WTC11 (cell line): ENCODE data around the gene KHDC3L.

Experiments used
- ATF2 ChIP-seq: sonication (generic); formaldehyde crosslinking; IDR thresholded peaks from 2 replicates; pipeline ENCODE4 v1.8.1; 2022; ENCODE audit warnings: low read depth, missing genetic modification reagents, borderline replicate concordance
- CTCF ChIP-seq: fragments of 200-600 bp; IDR thresholded peaks from 2 replicates; pipeline ENCODE4 v1.8.0; 2022; ENCODE audit warnings: antibody characterized with exemption
- GABPB1 ChIP-seq: sonication (generic); formaldehyde crosslinking; IDR thresholded peaks from 2 replicates; pipeline ENCODE4 v1.8.1; 2023; ENCODE audit warnings: mild to moderate bottlenecking, missing genetic modification reagents
- JUN ChIP-seq: sonication (generic); formaldehyde crosslinking; IDR thresholded peaks from 2 replicates; pipeline ENCODE4 v1.8.0; 2023; ENCODE audit warnings: mild to moderate bottlenecking, missing genetic modification reagents
- SP1 ChIP-seq: sonication (generic); formaldehyde crosslinking; conservative IDR thresholded peaks from 2 replicates; pipeline ENCODE4 v1.8.1; 2022; ENCODE audit warnings: missing genetic modification reagents
- ZNF263 ChIP-seq: sonication (generic); formaldehyde crosslinking; IDR thresholded peaks from 2 replicates; pipeline ENCODE4 v1.8.1; 2022; ENCODE audit warnings: low read depth, mild to moderate bottlenecking, moderate library complexity, missing genetic modification reagents

GRCh38 chr6:73393278-73393677 lies 30.8 kb downstream of the KHDC3L start:
- TF ChIP-seq CTCF: no peak
- no peak for TF ChIP-seq JUN (CRISPR knock-in tag)
- no peak for TF ChIP-seq SP1 (CRISPR knock-in tag)
- no peak for TF ChIP-seq GABPB1 (CRISPR knock-in tag)
- TF ChIP-seq ATF2 (CRISPR knock-in tag): no peak
- TF ChIP-seq ZNF263 (CRISPR knock-in tag): no peak
